Mesodermal cell (in vitro differentiated cells): ENCODE data around the gene EDRF1.

Source experiments
- H3K27ac ChIP-seq: 2 replicates; pipeline ENCODE4 v1.7.0; 2013; ENCODE audit warnings: mild to moderate bottlenecking, low read depth, low read length, moderate library complexity; ENCODE audit not compliant: severe bottlenecking
- H3K36me3 ChIP-seq: 2 replicates; pipeline ENCODE4 v1.7.1; 2013; ENCODE audit warnings: mild to moderate bottlenecking, low read length, moderate library complexity; ENCODE audit not compliant: control insufficient read depth, insufficient read depth
- H3K4me1 ChIP-seq: one replicate; pipeline ENCODE4 v1.7.1; 2013; ENCODE audit warnings: mild to moderate bottlenecking, low read length; ENCODE audit not compliant: insufficient read depth, control insufficient read depth, poor library complexity, severe bottlenecking
- H3K4me3 ChIP-seq: 2 replicates; pipeline ENCODE4 v1.7.0; 2013; ENCODE audit warnings: low read length, control low read depth, mild to moderate bottlenecking; ENCODE audit not compliant: insufficient read depth, poor library complexity, severe bottlenecking; ENCODE audit errors: extremely low read depth
- H3K9me3 ChIP-seq: 2 replicates; pipeline ENCODE4 v1.7.1; 2013; ENCODE audit warnings: mild to moderate bottlenecking, low read length, moderate library complexity; ENCODE audit not compliant: control insufficient read depth
- WGBS, 2 experiments: methylation state at CpG; one replicate each; pipeline ENCODE4 v1.1.5; 2013; ENCODE audit warnings: missing lambda C conversion rate in 2 of 2; ENCODE audit not compliant: insufficient coverage in 2 of 2; 5-methylcytosine and 5-hydroxymethylcytosine counted together

The EDRF1 gene

DNA sequence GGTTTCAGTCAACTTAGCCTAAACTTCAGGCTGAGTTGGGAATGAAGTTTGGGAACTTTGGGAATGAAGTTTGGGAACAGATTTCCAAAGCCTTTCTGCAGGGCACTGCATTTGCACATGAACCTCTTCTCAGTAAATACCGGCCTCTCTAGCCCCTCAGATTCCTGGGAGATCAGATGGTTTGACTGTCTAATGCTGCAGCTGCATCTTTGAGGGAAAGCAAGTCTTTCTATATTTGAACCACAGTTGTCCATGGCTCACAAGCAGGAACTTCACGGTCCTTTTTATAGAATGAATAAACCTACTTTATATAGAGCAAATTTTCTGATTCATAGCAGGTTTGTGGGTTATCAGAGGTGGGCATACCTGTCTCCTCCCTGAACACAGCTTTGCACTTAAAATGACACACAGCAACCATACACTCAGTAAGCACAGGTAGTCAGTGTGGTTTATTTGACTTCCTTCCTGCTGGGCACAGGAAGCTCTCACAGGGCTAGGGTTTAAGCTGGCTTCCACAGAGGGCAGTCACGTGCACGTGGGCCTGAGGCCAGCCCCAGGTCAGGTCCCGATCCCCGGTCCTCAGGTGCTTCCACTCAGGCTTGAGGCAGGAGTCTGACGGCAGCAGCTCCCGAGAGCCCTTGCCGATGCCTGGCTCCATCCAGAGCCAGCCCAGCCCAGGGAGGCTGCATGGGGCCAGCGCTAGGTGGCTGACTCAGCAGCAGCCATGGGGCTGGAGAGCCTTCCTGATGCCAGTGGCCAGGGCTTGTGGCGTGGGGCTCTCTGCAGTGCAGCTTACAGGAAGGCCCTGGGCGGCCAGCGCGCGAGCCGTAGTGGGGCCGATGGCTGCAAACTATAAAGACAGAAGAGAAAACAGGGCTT, 68.9 kb downstream of the EDRF1 start:
- Histone ChIP-seq H3K4me1 (no peaks in the 10 kb centered on the region), H3K9me3 (no peaks in the 10 kb centered on the region), H3K27ac (no peak overlapping the region), H3K4me3 (no peak overlapping the region), H3K36me3 (peaks cover 18% of the 10 kb centered on the region)
- 91 to 94% methylated on average over 16 of the region's 17 CpGs for WGBS, 2 experiments

- 86 to 90% methylated on average over 7 to 10 of the region's 14 CpGs for WGBS, 2 experiments
- peaks cover 39% of the 10 kb centered on the region for H3K36me3 ChIP-seq
Measured at GRCh38 chr10:125792342-125793300, 73.1 kb downstream of the EDRF1 start.

DNA sequence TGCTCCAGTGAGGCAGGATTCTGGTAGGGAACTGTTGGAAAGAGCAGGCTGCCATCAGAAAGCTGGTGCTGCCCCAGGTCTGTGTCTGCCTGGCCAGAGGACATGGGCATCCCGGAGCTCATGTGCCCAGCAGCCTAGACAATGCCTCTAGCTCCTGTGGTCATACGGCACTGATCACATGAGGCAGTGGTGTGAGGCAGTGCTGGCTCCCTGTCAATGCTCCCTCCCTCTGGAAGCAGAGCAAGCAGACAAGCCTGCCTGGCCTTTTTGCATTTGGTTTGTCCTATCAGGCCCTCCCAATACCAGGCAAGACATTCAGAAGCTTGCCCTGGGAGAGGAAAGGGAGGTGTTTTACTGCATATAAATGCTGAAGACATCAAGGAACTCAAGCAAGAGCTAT, 75.6 kb downstream of the EDRF1 start:
- whole genome bisulfite sequencing, 2 experiments = 100% methylated on average over 2 of the region's 2 CpGs
- Histone ChIP-seq H3K4me1 (no peaks in the 10 kb centered on the region), H3K9me3 (no peaks in the 10 kb centered on the region), H3K27ac (no peak overlapping the region), H3K36me3 (peaks cover 40% of the 10 kb centered on the region), H3K4me3 (no peak overlapping the region)

More at GRCh38 chr10:125792342-125793300, 73.1 kb downstream of the EDRF1 start:
- no peak overlapping the region for H3K27ac ChIP-seq
- no peaks in the 10 kb centered on the region for H3K4me1 ChIP-seq
- H3K4me3 ChIP-seq = no peak overlapping the region
- H3K9me3 ChIP-seq = no peaks in the 10 kb centered on the region

DNA sequence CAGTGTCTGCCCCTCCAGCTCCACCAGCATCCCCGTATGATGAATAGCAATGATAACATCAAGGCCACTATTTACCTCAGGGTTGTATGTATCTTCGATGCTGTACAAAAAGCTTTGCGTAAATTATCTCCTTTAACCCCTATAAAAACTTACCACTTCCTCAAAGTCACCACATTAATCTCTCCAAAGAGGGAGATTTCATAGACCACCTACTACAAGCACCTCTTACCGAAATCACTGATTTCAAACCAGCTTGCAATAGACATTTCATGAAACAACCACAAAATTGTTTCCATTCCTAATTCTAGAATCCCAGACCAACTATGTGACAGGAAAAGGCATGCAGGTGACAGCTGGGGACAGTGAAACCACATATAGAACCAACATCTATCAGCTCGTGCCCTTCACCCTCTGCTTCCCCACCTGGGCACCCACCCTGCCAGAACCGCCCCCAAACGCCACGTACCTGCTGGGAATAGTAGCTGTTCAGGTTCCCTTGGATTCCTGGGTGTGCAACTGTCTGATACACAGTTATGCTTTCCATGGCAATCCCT, 76.2 kb downstream of the EDRF1 start:
- WGBS, 2 experiments = 72 to 84% methylated on average over 5 to 8 of the region's 8 CpGs
- H3K27ac ChIP-seq = no peak overlapping the region
- H3K9me3 ChIP-seq = no peaks in the 10 kb centered on the region
- peaks cover 40% of the 10 kb centered on the region for H3K36me3 ChIP-seq
- H3K4me1 ChIP-seq = no peaks in the 10 kb centered on the region
- H3K4me3 ChIP-seq = no peak overlapping the region

DNA sequence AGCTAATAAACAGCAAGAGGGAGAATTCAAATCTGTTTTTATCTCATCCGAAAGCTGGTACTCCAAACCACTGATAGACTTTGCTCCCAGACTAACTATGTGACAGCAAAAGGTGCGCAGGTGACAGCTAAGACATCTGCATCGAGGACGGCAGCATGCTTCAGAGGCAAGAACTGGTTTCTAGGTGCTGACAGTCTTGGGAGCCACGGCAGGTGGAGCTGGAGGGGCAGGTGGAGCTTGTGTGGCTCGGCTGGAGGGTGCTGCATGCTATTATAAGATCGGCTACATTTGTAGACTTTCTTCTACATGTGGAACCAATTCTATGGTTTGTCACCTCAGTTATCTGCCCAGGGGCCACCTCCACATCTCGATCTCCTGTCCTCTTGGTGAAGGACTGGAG, 77.9 kb downstream of the EDRF1 start:
- 90 to 91% methylated on average over 8 of the region's 8 CpGs for WGBS, 2 experiments

GRCh38 chr10:125797994-125798662, 78.6 kb downstream of the EDRF1 start:
- Histone ChIP-seq H3K27ac (no peak overlapping the region), H3K4me3 (no peak overlapping the region), H3K9me3 (no peaks in the 10 kb centered on the region), H3K4me1 (no peaks in the 10 kb centered on the region), H3K36me3 (peaks cover 37% of the 10 kb centered on the region)
- WGBS, 2 experiments = 57 to 63% methylated on average over 3 of the region's 5 CpGs

More for the DNA sequence above, 77.9 kb downstream of the EDRF1 start:
- Histone ChIP-seq H3K36me3 (peaks cover 40% of the 10 kb centered on the region), H3K9me3 (no peaks in the 10 kb centered on the region), H3K4me3 (no peak overlapping the region), H3K4me1 (no peaks in the 10 kb centered on the region), H3K27ac (no peak overlapping the region)

GRCh38 chr10:125799451-125800182, 80.1 kb downstream of the EDRF1 start:
- Histone ChIP-seq H3K4me1 (no peaks in the 10 kb centered on the region), H3K4me3 (no peak overlapping the region), H3K36me3 (peaks cover 38% of the 10 kb centered on the region), H3K27ac (no peak overlapping the region), H3K9me3 (no peaks in the 10 kb centered on the region)
- WGBS, 2 experiments = 91 to 92% methylated on average over 6 to 7 of the region's 8 CpGs

- Histone ChIP-seq H3K9me3 (no peaks in the 10 kb centered on the region), H3K27ac (no peak overlapping the region), H3K4me1 (peaks cover 7% of the 10 kb centered on the region), H3K4me3 (no peak overlapping the region), H3K36me3 (peaks cover 50% of the 10 kb centered on the region)
- 100% methylated on average over 1 of the region's 1 CpG; no CpG with 5 or more reads in 1 of the 2 experiments for WGBS, 2 experiments
Measured at GRCh38 chr10:125801574-125801973, 82.1 kb downstream of the EDRF1 start.

DNA sequence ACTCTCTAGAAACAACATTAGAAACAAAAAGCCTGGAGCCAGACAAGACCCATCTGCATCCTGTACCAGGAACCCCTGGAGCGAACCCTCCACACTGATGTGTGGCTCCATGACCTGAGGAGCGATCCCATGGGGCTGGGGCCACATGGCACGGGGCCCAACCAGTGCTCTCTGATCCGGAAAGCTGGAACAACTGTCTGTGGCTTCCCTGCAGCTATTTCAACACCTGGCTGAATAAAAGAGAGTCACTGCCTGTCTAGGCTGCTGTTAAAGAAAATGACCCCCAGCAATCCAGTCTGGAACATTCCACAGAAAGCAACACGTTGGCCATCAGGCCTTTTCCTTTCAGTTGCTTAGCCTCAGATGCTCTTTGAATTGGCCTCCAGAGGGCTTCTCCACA, 82.6 kb downstream of the EDRF1 start:
- no peak overlapping the region for H3K4me3 ChIP-seq
- peaks cover 8% of the 10 kb centered on the region for H3K4me1 ChIP-seq
- no peaks in the 10 kb centered on the region for H3K9me3 ChIP-seq
- peaks cover 54% of the 10 kb centered on the region for H3K36me3 ChIP-seq
- 89 to 91% methylated on average over 5 of the region's 5 CpGs for WGBS, 2 experiments
- H3K27ac ChIP-seq = no peak overlapping the region
